ENCODE measurements around the gene DCD.
"Not testable (repeated sequence)": the region's sequence is repeated elsewhere in the genome, so short reads cannot be mapped to it uniquely, and the experiment has no call there.

DCD gene

GRCh38 chr12:54654926-54655325 is 6.8 kb upstream of the DCD start:
- in situ Hi-C loops (cut with MboI; ENCODE audit: low sequenced_read_pairs), result no loop called here

GRCh38 chr12:54653025-54653424 is 4.9 kb upstream of the DCD start:
- in situ Hi-C loops (cut with MboI; ENCODE audit: low sequenced_read_pairs), result no loop called here

GRCh38 chr12:54650889-54651288 is 2.7 kb upstream of the DCD start:
- in situ Hi-C loops (cut with MboI; ENCODE audit: low sequenced_read_pairs), result no loop called here

GRCh38 chr12:54650409-54650808 is 2.2 kb upstream of the DCD start:
- in situ Hi-C loops (cut with MboI; ENCODE audit: low sequenced_read_pairs), result no loop called here

- in situ Hi-C loops (cut with MboI; ENCODE audit: low sequenced_read_pairs), result no loop called here
Measured at GRCh38 chr12:54649825-54650224, 1.7 kb upstream of the DCD start.

- in situ Hi-C loops (cut with MboI; ENCODE audit: low sequenced_read_pairs), result no loop called here
Measured at GRCh38 chr12:54641554-54641953, 6.6 kb downstream of the DCD start.

GRCh38 chr12:54641089-54641488 is 7.1 kb downstream of the DCD start:
- in situ Hi-C loops (cut with MboI; ENCODE audit: low sequenced_read_pairs), result no loop called here

- in situ Hi-C loops (cut with MboI; ENCODE audit: low sequenced_read_pairs), result not testable (repeated sequence)
Measured at GRCh38 chr12:54639112-54639511, 9.1 kb downstream of the DCD start.

- in situ Hi-C loops (cut with MboI; ENCODE audit: low sequenced_read_pairs), result no loop called here
Measured at GRCh38 chr12:54634795-54635194, 13.4 kb downstream of the DCD start, which contains the start of gene LACRT. Gene LACRT (minus strand): TSS chr12:54634895. CDS start chr12:54634841, 54 bp downstream.

- in situ Hi-C loops (cut with MboI; ENCODE audit: low sequenced_read_pairs), result no loop called here
Measured at GRCh38 chr12:54631988-54632728, 16.0 kb downstream of the DCD start.

GRCh38 chr12:54631551-54631950 is 16.6 kb downstream of the DCD start:
- in situ Hi-C loops (cut with MboI; ENCODE audit: low sequenced_read_pairs), result no loop called here

GRCh38 chr12:54629925-54630324 is 18.2 kb downstream of the DCD start:
- in situ Hi-C loops (cut with MboI; ENCODE audit: low sequenced_read_pairs), result no loop called here

- in situ Hi-C loops (cut with MboI; ENCODE audit: low sequenced_read_pairs), result no loop called here
Measured at GRCh38 chr12:54628186-54628846, 19.8 kb downstream of the DCD start.

GRCh38 chr12:54627304-54627703 is 20.9 kb downstream of the DCD start:
- in situ Hi-C loops (cut with MboI; ENCODE audit: low sequenced_read_pairs), result no loop called here

GRCh38 chr12:54625598-54625997 is 22.6 kb downstream of the DCD start:
- in situ Hi-C loops (cut with MboI; ENCODE audit: low sequenced_read_pairs), result no loop called here

- in situ Hi-C loops (cut with MboI; ENCODE audit: low sequenced_read_pairs), result no loop called here
Measured at GRCh38 chr12:54624315-54625279, 23.6 kb downstream of the DCD start.

GRCh38 chr12:54622463-54623183 is 25.5 kb downstream of the DCD start:
- in situ Hi-C loops (cut with MboI; ENCODE audit: low sequenced_read_pairs), result no loop called here

GRCh38 chr12:54616933-54617680 is 31.1 kb downstream of the DCD start:
- in situ Hi-C loops (cut with MboI; ENCODE audit: low sequenced_read_pairs), result no loop called here

GRCh38 chr12:54612225-54612750 is 35.9 kb downstream of the DCD start:
- in situ Hi-C loops (cut with MboI; ENCODE audit: low sequenced_read_pairs), result no loop called here

- in situ Hi-C loops (cut with MboI; ENCODE audit: low sequenced_read_pairs), result no loop called here
Measured at GRCh38 chr12:54611715-54612149, 36.4 kb downstream of the DCD start.

Data from HL-60/S4 (cell line).